Skeletal muscle satellite cell (primary cell): Measurements from ENCODE around the gene C4orf50.

Experiments used
- H3K27me3 ChIP-seq: 2 replicates; pipeline ENCODE4 v1.7.0; 2013; ENCODE audit warnings: low read length; ENCODE audit not compliant: control insufficient read depth, insufficient read depth
- H3K36me3 ChIP-seq: 2 replicates; pipeline ENCODE4 v1.7.0; 2013; ENCODE audit warnings: mild to moderate bottlenecking, control low read depth, low read length; ENCODE audit not compliant: insufficient read depth
- H3K4me1 ChIP-seq: 2 replicates; pipeline ENCODE4 v1.7.0; 2013; ENCODE audit warnings: low read length; ENCODE audit not compliant: control insufficient read depth, insufficient read depth
- H3K4me2 ChIP-seq: 2 replicates; pipeline ENCODE4 v1.7.0; 2013; ENCODE audit warnings: mild to moderate bottlenecking, low read length
- H3K4me3 ChIP-seq: 2 replicates; pipeline ENCODE4 v1.7.0; 2013; ENCODE audit warnings: low read length
- H3K9ac ChIP-seq: 2 replicates; pipeline ENCODE4 v1.7.0; 2013; ENCODE audit warnings: mild to moderate bottlenecking, low read depth, low read length, moderate library complexity
- H3K9me3 ChIP-seq: replicated peaks from 2 replicates; pipeline ENCODE4 v1.7.0; 2013; ENCODE audit warnings: mild to moderate bottlenecking, control low read depth, low read length

Gene C4orf50

GRCh38 chr4:5889002-5889696 lies 129.1 kb downstream of the C4orf50 start:
- no peak overlapping the region for H3K9ac ChIP-seq
- H3K4me3 ChIP-seq = no peak overlapping the region
- no peaks in the 10 kb centered on the region for H3K36me3 ChIP-seq
- no peaks in the 10 kb centered on the region for H3K4me1 ChIP-seq
- peaks cover 77% of the 10 kb centered on the region for H3K27me3 ChIP-seq
- H3K4me2 ChIP-seq = no peak overlapping the region
- H3K9me3 ChIP-seq = no peaks in the 10 kb centered on the region

GRCh38 chr4:5888222-5889001 lies 129.8 kb downstream of the C4orf50 start:
- Histone ChIP-seq H3K4me3 (peak overlapping the region; percentile 30), H3K9ac (no peak overlapping the region), H3K9me3 (no peaks in the 10 kb centered on the region), H3K36me3 (no peaks in the 10 kb centered on the region), H3K27me3 (peaks cover 74% of the 10 kb centered on the region), H3K4me1 (no peaks in the 10 kb centered on the region), H3K4me2 (peak overlapping the region; percentile 49)

- no peaks in the 10 kb centered on the region for H3K9me3 ChIP-seq
- peaks cover 74% of the 10 kb centered on the region for H3K27me3 ChIP-seq
- H3K4me2 ChIP-seq = peak overlapping the region; percentile 49
- H3K4me1 ChIP-seq = no peaks in the 10 kb centered on the region
- no peak overlapping the region for H3K9ac ChIP-seq
- H3K36me3 ChIP-seq = no peaks in the 10 kb centered on the region
- H3K4me3 ChIP-seq = peak overlapping the region; percentile 58
Observed at GRCh38 chr4:5887361-5888221, 130.6 kb downstream of the C4orf50 start.

- peak overlapping the region; percentile 58 for H3K4me3 ChIP-seq
- H3K4me1 ChIP-seq = no peaks in the 10 kb centered on the region
- no peaks in the 10 kb centered on the region for H3K9me3 ChIP-seq
- no peaks in the 10 kb centered on the region for H3K36me3 ChIP-seq
- peaks cover 72% of the 10 kb centered on the region for H3K27me3 ChIP-seq
- H3K4me2 ChIP-seq = no peak overlapping the region
- H3K9ac ChIP-seq = no peak overlapping the region
Observed at GRCh38 chr4:5887011-5887360, 131.2 kb downstream of the C4orf50 start.

- peaks cover 66% of the 10 kb centered on the region for H3K27me3 ChIP-seq
- H3K4me3 ChIP-seq = no peak overlapping the region
- H3K4me1 ChIP-seq = no peaks in the 10 kb centered on the region
- no peaks in the 10 kb centered on the region for H3K36me3 ChIP-seq
- H3K4me2 ChIP-seq = no peak overlapping the region
- H3K9me3 ChIP-seq = no peaks in the 10 kb centered on the region
- H3K9ac ChIP-seq = no peak overlapping the region
Observed at GRCh38 chr4:5885733-5886132, 132.5 kb downstream of the C4orf50 start.

GRCh38 chr4:5884796-5885195 lies 133.4 kb downstream of the C4orf50 start:
- Histone ChIP-seq H3K27me3 (peaks cover 56% of the 10 kb centered on the region), H3K4me1 (no peaks in the 10 kb centered on the region), H3K36me3 (no peaks in the 10 kb centered on the region), H3K4me3 (no peak overlapping the region), H3K9me3 (no peaks in the 10 kb centered on the region), H3K9ac (no peak overlapping the region), H3K4me2 (no peak overlapping the region)

- no peaks in the 10 kb centered on the region for H3K9me3 ChIP-seq
- H3K27me3 ChIP-seq = peaks cover 47% of the 10 kb centered on the region
- H3K36me3 ChIP-seq = no peaks in the 10 kb centered on the region
- H3K4me2 ChIP-seq = no peak overlapping the region
- H3K4me1 ChIP-seq = no peaks in the 10 kb centered on the region
- H3K9ac ChIP-seq = no peak overlapping the region
- H3K4me3 ChIP-seq = no peak overlapping the region
Observed at GRCh38 chr4:5883916-5884315, 134.3 kb downstream of the C4orf50 start.

GRCh38 chr4:5882947-5883346 lies 135.3 kb downstream of the C4orf50 start:
- Histone ChIP-seq H3K9ac (no peak overlapping the region), H3K36me3 (no peaks in the 10 kb centered on the region), H3K4me3 (no peak overlapping the region), H3K4me2 (no peak overlapping the region), H3K4me1 (no peaks in the 10 kb centered on the region), H3K9me3 (no peaks in the 10 kb centered on the region), H3K27me3 (peaks cover 45% of the 10 kb centered on the region)

- Histone ChIP-seq H3K27me3 (peaks cover 30% of the 10 kb centered on the region), H3K4me2 (no peak overlapping the region), H3K9me3 (no peaks in the 10 kb centered on the region), H3K4me1 (no peaks in the 10 kb centered on the region), H3K36me3 (no peaks in the 10 kb centered on the region), H3K4me3 (no peak overlapping the region), H3K9ac (no peak overlapping the region)
Observed at GRCh38 chr4:5881340-5881739, 136.9 kb downstream of the C4orf50 start.

GRCh38 chr4:5878359-5878758 lies 139.9 kb downstream of the C4orf50 start:
- no peak overlapping the region for H3K9ac ChIP-seq
- no peaks in the 10 kb centered on the region for H3K9me3 ChIP-seq
- no peak overlapping the region for H3K4me2 ChIP-seq
- H3K27me3 ChIP-seq = peaks cover 11% of the 10 kb centered on the region
- no peaks in the 10 kb centered on the region for H3K4me1 ChIP-seq
- H3K4me3 ChIP-seq = no peak overlapping the region
- no peaks in the 10 kb centered on the region for H3K36me3 ChIP-seq

- Histone ChIP-seq H3K9ac (no peak overlapping the region), H3K4me2 (no peak overlapping the region), H3K9me3 (no peaks in the 10 kb centered on the region), H3K4me1 (no peaks in the 10 kb centered on the region), H3K36me3 (no peaks in the 10 kb centered on the region), H3K4me3 (no peak overlapping the region), H3K27me3 (peaks cover 6% of the 10 kb centered on the region)
Observed at GRCh38 chr4:5877392-5877791, 140.8 kb downstream of the C4orf50 start.
